Activated T-cell treated with anti-CD3 and anti-CD28 coated beads, Interleukin-2, amount 50 U/mL, for 24 hours (primary cell): ENCODE data around the gene RREB1.

Experiments used
- DNase-seq: peaks from one replicate; pipeline ENCODE4 v3.0.0-alpha.2; 2020
- H3K27ac Mint-ChIP-seq: 2 replicates; pipeline ENCODE4 v1.8.0; 2020; ENCODE audit warnings: mild to moderate bottlenecking, mixed read lengths
- H3K27me3 Mint-ChIP-seq: 2 replicates; pipeline ENCODE4 v1.8.0; 2020; ENCODE audit warnings: mixed read lengths
- H3K36me3 Mint-ChIP-seq: 2 replicates; pipeline ENCODE4 v1.8.0; 2020; ENCODE audit warnings: low read depth, mixed read lengths
- H3K4me1 Mint-ChIP-seq: 2 replicates; pipeline ENCODE4 v1.8.0; 2020; ENCODE audit warnings: low read depth, mixed read lengths
- H3K4me3 Mint-ChIP-seq: 2 replicates; pipeline ENCODE4 v1.8.0; 2020; ENCODE audit warnings: mild to moderate bottlenecking, moderate library complexity, mixed read lengths
- H3K9me3 Mint-ChIP-seq: 2 replicates; pipeline ENCODE4 v1.8.0; 2020; ENCODE audit warnings: mixed read lengths

The RREB1 gene

DNA sequence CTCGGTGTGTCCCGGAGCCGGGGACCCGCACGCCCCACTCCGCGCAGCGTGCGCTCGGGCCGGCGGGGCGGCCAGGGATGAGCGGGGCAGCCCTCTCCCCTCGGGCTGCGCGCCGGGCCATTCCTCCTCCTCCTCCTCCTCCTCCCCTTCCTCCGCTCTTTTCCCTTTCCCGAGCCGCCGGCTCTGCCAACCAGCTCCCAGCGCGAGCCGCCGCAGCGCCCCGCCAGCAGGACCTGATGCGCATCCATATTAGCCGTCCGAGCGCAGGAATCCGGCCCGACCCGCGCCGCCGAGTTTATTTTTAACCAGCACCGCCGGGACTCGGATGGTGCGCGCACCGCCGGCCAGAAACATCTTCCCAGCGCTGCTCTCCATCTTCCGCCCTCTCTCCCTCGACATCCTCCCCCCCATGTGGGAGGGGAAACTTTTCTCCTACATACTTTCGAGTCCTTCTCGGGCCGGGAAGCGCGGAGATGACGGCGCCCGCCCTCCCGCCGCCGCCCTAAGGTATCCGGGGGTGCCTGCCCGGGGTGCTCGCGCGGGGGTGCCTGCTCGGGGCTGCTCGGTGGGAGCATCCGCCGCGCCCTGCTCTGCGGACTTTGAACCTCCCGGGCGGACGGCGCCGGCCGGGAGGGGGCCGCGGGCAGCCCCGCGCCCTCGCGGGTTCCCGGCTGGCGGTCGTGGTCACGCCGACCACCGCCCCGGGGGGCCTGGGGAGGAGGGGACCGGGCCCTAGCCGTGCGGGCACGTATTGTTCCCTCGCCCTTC, 619 bp downstream of the RREB1 start:
- peak; percentile 73 for DNase-seq
- H3K27ac Mint-ChIP-seq, result peak overlapping the region; percentile 94
- H3K4me1 Mint-ChIP-seq, result peaks cover 48% of the 10 kb centered on the region
- peak overlapping the region; percentile 94 for H3K4me3 Mint-ChIP-seq
- H3K27me3 Mint-ChIP-seq, result no peaks in the 10 kb centered on the region
- peaks cover 12% of the 10 kb centered on the region for H3K36me3 Mint-ChIP-seq
- no peaks in the 10 kb centered on the region for H3K9me3 Mint-ChIP-seq

DNA sequence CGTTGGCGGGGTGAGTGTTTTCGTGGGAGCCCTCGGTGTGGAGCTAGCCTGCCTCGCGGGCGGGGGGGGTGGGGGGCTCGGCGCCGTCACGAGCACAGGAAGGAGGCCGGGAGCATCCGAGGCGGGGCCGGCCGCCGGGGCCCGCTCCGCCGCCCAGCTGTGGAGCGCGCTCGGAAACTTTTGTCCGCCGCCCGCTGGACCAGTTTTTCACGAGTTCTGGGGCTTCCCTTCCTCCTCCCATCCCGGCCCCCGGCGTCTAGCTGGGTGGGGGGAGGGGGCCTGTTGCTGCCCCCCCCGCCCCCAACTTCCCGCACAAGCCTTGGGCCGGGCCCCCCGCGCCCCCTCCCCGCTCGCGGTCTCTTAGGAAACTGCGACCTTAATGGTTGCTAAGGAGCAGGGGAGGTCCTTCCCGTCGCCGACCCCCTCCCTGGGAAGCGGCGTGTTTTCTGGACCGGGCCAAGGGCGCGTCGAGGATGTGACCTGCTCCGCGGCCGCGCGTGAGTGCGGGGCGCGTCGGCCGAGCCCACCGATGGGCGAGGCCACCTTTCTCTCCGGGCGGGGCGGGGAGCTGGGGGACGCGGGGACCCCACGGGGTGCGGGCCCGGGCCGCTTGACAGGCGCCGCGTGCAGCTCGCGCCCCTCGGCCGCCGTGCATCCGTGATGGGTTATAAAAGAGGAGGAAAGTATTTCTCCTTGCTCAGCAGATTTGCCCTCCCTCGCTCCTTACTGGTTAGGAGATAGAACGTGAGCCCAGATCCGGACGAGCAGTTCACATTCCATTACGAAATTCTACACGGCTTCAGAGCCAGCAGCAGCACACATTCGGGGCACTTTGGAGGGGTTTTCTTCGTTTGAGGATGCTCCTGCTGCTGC, 1.4 kb downstream of the RREB1 start:
- Mint-ChIP-seq H3K4me3 (peak overlapping the region; percentile 83), H3K27ac (peak overlapping the region; percentile 88), H3K27me3 (no peaks in the 10 kb centered on the region), H3K9me3 (no peaks in the 10 kb centered on the region), H3K36me3 (peaks cover 14% of the 10 kb centered on the region), H3K4me1 (peaks cover 56% of the 10 kb centered on the region)
- DNase-seq, result peak; percentile 58

DNA sequence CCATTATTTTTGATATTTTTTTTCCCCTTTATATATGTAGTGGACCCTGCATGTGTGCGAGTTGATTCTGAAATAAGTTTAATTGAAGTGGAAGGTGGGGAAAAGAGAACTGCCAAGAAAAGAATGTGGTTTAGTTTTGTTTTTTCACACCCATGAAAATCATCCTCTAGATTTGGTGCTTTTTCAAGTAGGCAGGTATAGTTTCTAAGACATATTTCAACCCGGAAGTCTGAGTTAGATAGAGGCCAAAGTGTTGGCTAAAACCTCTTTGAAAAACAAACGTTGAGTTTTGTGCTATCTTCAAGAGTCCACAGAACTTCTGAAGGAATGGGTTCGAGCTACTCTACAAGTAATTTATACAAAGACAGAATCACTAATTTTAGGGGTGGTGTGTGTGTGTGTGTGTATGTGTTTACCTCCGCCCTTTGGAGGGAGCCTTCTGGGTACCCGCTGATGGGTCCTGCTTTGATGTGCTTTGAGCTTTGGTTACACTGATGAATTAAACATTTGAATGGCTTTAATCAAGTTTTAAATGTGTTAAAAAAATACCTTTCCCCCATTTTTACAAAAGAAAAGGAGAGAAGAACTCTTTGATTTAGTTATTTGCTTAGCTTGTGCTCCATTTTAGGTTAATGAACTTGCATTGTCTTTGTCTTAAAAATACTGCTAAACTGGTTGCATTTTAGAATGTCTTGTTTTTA, 2.5 kb downstream of the RREB1 start:
- no peaks in the 10 kb centered on the region for H3K27me3 Mint-ChIP-seq
- H3K4me1 Mint-ChIP-seq, result peaks cover 66% of the 10 kb centered on the region
- no peak for DNase-seq
- H3K4me3 Mint-ChIP-seq, result peak overlapping the region; percentile 83
- peak overlapping the region; percentile 88 for H3K27ac Mint-ChIP-seq
- no peaks in the 10 kb centered on the region for H3K9me3 Mint-ChIP-seq
- peaks cover 14% of the 10 kb centered on the region for H3K36me3 Mint-ChIP-seq

DNA sequence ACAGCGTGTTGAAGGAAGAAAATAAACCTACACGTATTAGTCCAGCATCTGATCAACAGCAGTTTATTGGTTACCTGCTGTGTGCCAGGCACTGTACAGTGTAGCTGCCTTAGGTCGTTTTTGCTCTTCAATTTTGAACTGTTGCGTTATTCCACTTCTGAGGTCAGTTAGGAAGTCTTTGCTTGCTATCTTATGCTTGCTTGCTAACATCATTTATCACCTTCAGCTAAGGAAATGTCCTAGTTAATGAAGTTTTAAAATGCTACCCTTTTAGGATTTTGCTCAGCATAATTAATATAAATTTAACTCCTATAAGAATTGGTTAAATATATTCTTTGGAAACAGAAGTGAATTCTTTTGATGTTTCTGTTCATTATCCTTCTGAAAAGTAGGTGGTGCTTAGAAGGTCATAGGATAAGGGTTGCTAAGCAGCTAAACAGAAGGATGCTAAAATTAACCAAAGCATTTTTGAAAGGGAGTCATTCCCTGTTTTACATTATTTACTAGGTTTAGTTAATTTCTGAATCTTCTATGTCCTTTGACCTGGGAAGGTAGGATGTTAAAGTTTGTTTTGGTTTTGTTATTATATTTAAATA, 3.4 kb downstream of the RREB1 start:
- H3K4me3 Mint-ChIP-seq, result peak overlapping the region; percentile 83
- peaks cover 73% of the 10 kb centered on the region for H3K4me1 Mint-ChIP-seq
- no peaks in the 10 kb centered on the region for H3K9me3 Mint-ChIP-seq
- H3K36me3 Mint-ChIP-seq, result peaks cover 16% of the 10 kb centered on the region
- H3K27ac Mint-ChIP-seq, result no peak overlapping the region
- DNase-seq, result no peak
- H3K27me3 Mint-ChIP-seq, result no peaks in the 10 kb centered on the region

DNA sequence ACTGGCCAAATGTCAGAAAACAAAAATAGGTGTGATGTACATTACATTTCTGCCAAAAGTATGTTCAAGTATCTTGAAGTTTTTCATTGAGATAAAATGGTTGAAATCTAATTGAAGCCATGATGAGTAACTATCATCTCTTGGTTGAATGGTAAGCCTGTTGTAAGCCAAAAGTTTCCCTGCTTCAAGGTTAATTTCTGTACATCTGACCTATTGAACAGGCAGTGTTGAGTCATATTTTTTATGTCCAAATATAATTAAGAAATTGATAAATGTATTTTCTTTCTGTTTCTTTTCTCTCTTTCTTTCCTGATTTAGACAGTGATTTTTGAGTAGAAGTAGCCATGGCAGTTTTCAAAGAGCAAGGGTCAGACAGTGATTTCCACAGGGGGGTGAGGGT, 4.4 kb downstream of the RREB1 start:
- H3K9me3 Mint-ChIP-seq, result no peaks in the 10 kb centered on the region
- peak overlapping the region; percentile 70 for H3K27ac Mint-ChIP-seq
- H3K4me1 Mint-ChIP-seq, result peaks cover 76% of the 10 kb centered on the region
- H3K4me3 Mint-ChIP-seq, result peak overlapping the region; percentile 68
- H3K27me3 Mint-ChIP-seq, result no peaks in the 10 kb centered on the region
- DNase-seq, result no peak
- H3K36me3 Mint-ChIP-seq, result peaks cover 16% of the 10 kb centered on the region

DNA sequence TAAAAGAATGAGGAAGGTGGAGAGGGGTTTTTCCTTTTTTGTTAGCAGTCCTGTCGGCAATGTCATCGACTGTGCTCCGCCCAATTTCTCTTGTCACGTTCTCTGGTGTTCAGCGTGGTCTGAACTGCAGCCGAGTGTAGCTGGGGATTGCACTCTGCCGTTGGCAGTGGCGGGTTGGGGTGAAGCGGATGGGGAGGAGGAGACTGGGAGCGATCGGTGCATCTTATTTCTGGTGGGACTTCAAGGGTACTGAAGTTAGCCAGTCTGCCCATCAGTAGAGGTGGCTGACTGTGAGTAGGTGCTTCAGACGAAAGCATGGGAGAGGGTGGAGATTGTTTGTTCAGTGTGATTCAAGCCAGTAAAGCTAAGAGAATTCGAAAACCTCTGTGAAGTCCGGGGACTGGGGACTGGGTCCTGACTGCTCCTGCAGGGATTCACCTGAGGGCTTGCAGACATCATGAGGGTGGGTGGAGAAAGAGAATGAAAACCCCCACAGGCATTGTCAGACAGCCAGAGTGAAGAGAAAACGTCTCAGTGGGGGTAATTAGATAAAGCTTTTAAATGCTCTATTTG, 5.1 kb downstream of the RREB1 start:
- peaks cover 15% of the 10 kb centered on the region for H3K36me3 Mint-ChIP-seq
- H3K27me3 Mint-ChIP-seq, result no peaks in the 10 kb centered on the region
- peak; percentile 51 for DNase-seq
- H3K4me1 Mint-ChIP-seq, result peaks cover 77% of the 10 kb centered on the region
- no peaks in the 10 kb centered on the region for H3K9me3 Mint-ChIP-seq
- H3K27ac Mint-ChIP-seq, result peak overlapping the region; percentile 70
- H3K4me3 Mint-ChIP-seq, result peak overlapping the region; percentile 68

DNA sequence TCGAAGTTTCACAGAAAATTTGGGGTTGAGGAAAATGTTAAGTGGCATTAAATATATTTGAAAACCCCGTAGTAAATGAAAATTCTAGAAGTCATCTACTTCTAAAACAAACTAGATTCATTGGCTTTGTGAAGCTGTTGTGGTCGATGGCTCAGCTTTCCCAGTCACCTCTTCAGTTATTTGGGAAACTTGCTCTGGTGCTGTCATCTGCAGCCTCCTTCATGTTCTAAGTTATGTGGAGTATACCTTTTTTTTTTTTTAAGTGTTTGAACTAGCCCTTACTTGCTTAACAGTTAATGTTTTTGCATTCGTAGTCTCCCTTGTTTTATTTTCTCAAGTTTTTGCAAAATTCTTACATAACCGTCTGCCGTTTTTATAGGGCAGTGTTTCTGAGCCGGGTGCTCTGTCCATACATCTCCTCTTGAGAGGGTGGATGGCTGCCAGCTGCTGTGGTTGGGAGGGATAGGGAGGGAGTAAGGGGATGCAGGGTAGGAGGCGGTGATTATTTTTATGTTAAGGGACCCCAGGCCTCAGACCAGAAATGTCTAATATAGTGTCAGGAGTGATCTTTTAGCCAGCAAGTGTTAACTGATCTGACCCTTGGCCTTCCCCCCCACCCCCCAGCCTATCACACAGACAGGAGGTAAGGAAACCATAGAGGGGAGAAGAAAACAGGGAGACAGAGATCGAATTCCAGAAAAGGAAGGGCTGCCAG, 7.1 kb downstream of the RREB1 start:
- Mint-ChIP-seq H3K9me3 (no peaks in the 10 kb centered on the region), H3K27me3 (no peaks in the 10 kb centered on the region), H3K36me3 (peaks cover 14% of the 10 kb centered on the region), H3K4me1 (peaks cover 87% of the 10 kb centered on the region), H3K4me3 (no peak overlapping the region), H3K27ac (no peak overlapping the region)
- DNase-seq, result no peak

DNA sequence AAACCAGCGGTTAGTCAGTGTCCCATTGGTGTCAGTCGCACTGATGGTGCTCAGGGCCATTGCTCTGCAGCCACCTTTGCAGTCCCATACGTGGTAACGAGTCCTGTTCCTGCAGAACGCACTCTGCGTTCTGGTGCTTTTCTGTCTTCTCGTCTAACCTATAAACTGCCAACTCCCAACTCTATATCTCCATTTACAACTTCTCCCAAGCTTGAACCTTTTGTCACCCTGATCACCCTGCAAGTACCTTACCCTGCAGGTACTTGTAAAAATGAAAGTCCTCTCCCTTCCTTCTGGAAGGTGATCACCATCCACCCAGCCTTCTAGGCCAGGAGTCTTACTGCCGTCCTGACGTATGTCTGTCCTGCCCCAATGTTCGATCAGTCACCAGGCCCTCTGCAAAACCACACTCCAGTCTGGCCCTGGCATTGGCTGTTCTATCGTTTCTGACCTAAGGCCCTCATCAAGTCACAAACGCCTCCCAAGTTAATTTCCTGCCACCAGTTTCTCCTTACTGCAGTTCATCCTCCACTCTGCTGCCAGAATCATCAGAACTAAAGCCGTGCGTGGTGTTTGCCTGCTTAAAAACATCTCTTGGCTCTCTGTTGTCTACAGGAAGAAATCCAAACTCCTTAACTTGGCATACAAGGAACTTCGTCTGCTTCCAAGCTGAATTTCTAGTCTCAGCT, 7.9 kb downstream of the RREB1 start:
- Mint-ChIP-seq H3K4me1 (peaks cover 83% of the 10 kb centered on the region), H3K9me3 (no peaks in the 10 kb centered on the region), H3K4me3 (no peak overlapping the region), H3K27ac (peak overlapping the region; percentile 47), H3K27me3 (no peaks in the 10 kb centered on the region), H3K36me3 (peaks cover 18% of the 10 kb centered on the region)
- no peak for DNase-seq

DNA sequence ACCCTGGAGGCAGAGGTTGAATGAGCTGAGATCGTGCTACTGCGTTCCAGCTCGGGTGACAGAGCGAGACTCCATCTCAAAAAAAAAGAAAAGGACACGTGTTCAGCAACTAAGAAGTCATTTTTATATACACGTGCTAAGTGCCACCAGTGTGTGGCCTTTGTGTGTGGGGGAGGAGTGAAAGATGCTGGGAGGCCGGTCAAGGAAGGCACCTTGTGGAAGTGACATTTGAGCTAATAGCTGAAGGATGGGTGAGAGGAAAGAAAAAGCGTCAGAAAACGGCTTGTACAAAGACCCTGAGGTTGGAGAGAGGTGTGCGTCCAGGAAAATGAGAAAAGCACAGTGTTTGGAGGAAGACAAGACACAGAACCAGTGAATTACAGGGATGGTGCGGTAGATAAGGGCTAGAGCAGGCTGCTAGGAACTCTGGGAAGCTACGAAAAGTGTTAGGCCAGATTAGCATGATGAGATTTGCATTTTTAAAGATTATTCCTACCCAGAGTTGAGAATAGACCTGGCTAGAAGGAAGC, 11.6 kb downstream of the RREB1 start:
- Mint-ChIP-seq H3K27me3 (no peaks in the 10 kb centered on the region), H3K4me3 (no peak overlapping the region), H3K4me1 (peaks cover 64% of the 10 kb centered on the region), H3K9me3 (no peaks in the 10 kb centered on the region), H3K36me3 (peaks cover 43% of the 10 kb centered on the region), H3K27ac (no peak overlapping the region)
- no peak for DNase-seq

DNA sequence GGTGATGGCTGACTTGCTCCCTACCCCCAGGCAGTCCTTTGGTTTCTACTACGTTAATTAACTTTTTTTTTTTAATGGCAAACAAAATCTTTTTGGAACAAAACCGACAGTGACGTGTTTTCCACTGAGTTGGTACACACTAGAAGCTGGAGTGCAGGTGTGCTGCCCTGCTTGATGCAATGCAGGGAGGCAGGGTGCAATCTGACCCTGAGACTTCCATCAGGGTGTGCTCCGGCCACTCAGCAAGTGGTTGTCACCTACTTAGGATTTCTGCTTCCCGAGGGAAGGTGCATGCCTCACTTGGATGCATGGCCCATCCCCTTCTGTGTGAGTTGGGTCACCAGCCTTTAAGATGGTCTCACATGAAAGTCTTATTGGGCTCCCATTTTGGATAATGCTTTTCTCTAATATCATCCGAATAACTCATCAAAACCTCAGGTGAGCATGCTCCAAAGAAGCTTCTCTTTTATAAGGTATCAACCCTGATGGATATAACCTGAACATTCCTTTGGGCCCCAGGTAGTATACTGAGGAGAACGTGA, 14.0 kb downstream of the RREB1 start:
- H3K9me3 Mint-ChIP-seq, result no peaks in the 10 kb centered on the region
- peaks cover 60% of the 10 kb centered on the region for H3K4me1 Mint-ChIP-seq
- peaks cover 60% of the 10 kb centered on the region for H3K36me3 Mint-ChIP-seq
- H3K4me3 Mint-ChIP-seq, result no peak overlapping the region
- no peak overlapping the region for H3K27ac Mint-ChIP-seq
- no peaks in the 10 kb centered on the region for H3K27me3 Mint-ChIP-seq
- no peak for DNase-seq

DNA sequence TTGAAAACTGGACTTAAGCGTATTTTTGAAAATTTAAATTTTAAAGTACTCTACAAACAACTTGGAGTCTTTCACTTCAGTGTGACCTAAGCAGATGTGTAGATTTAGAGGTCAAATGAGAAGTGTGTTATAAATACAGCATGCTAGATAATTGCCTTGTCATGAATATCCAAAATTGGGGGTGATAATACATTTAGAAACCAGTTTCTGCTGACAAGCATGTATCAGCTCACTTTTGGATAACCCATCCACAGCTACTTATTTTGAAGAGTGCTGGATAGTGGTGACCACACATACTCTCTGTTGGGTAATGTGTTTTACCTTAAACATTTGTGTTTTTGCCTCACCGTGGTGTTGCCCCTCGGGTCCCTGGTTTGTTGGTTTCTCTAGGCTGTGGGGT, 14.9 kb downstream of the RREB1 start:
- H3K27ac Mint-ChIP-seq, result peak overlapping the region; percentile 66
- DNase-seq, result no peak
- no peaks in the 10 kb centered on the region for H3K27me3 Mint-ChIP-seq
- H3K9me3 Mint-ChIP-seq, result no peaks in the 10 kb centered on the region
- no peak overlapping the region for H3K4me3 Mint-ChIP-seq
- H3K36me3 Mint-ChIP-seq, result peaks cover 64% of the 10 kb centered on the region
- H3K4me1 Mint-ChIP-seq, result peaks cover 64% of the 10 kb centered on the region

DNA sequence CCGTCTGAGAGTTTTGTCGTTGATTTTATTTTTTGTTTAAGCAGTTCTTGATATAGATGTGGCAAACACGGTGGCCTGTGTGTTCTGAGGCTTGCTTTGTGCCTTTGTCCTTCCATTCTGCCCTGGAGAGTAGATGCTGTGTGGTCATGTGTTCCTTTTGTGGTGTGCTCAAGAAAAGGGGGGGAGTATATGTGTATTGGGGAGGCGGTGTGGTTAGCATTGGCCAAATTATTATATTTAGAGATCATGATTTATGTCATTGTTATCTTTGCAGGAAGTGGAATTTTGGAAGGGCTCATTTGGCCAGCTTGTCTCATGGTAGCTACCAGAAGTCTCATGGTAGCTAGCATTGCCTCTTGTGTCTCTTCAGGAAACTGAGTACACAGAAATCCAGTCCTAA, 16.4 kb downstream of the RREB1 start:
- no peak overlapping the region for H3K4me3 Mint-ChIP-seq
- peak overlapping the region; percentile 7 for H3K27ac Mint-ChIP-seq
- no peaks in the 10 kb centered on the region for H3K9me3 Mint-ChIP-seq
- H3K4me1 Mint-ChIP-seq, result peaks cover 71% of the 10 kb centered on the region
- no peak for DNase-seq
- H3K27me3 Mint-ChIP-seq, result no peaks in the 10 kb centered on the region
- H3K36me3 Mint-ChIP-seq, result peaks cover 65% of the 10 kb centered on the region

DNA sequence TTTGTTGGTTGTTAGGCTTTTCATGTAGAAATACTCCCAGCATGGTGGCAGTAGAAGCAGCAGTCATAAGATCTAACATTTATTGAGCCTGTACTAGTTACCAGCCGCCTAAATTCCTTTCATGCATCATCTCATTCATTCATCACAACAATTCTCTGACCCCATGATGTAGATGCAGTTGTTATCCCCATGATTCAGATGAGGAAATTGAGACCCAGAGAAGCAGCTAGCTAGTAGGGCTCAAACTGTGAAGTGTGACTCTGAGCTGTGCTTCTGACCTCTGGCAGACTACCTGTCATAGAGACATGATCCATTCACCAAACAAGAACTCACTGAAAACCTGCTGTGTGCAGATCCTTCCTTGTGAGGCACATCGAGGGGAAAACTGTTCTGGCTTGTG, 16.9 kb downstream of the RREB1 start:
- Mint-ChIP-seq H3K27me3 (no peaks in the 10 kb centered on the region), H3K4me1 (peaks cover 71% of the 10 kb centered on the region), H3K36me3 (peaks cover 62% of the 10 kb centered on the region), H3K27ac (no peak overlapping the region), H3K9me3 (no peaks in the 10 kb centered on the region), H3K4me3 (no peak overlapping the region)
- no peak for DNase-seq
